Fibroblast of villous mesenchyme (primary cell): ENCODE results near the gene MAMLD1. TPM values are rescaled to one million over a fixed set of nuclear protein-coding genes. Genes with fewer than 3 reads are reported as not detected.

Experiments
- DNase-seq: peaks from one replicate; pipeline ENCODE4 v3.0.0-alpha.2; 2010; ENCODE audit warnings: low read depth
- H3K4me3 ChIP-seq: 2 replicates; pipeline ENCODE4 v1.5.1; 2011; ENCODE audit warnings: low read depth, mild to moderate bottlenecking, low read length
- total RNA-seq: library from RNA; depleted of rRNA; stranded (reverse); fragments of >200 nt; gene quantifications from 2 replicates; pipeline ENCODE4 v1.2.3, GENCODE V29; 2012
- TF ChIP-seq, protein P1 (sequence below): IDR thresholded peaks from 2 replicates; pipeline ENCODE4 v1.5.1; 2012; ENCODE audit warnings: low read depth, mild to moderate bottlenecking, low read length; ENCODE audit not compliant: insufficient read depth

The MAMLD1 gene
- total RNA-seq, 1 donor: 0.86 TPM

DNA sequence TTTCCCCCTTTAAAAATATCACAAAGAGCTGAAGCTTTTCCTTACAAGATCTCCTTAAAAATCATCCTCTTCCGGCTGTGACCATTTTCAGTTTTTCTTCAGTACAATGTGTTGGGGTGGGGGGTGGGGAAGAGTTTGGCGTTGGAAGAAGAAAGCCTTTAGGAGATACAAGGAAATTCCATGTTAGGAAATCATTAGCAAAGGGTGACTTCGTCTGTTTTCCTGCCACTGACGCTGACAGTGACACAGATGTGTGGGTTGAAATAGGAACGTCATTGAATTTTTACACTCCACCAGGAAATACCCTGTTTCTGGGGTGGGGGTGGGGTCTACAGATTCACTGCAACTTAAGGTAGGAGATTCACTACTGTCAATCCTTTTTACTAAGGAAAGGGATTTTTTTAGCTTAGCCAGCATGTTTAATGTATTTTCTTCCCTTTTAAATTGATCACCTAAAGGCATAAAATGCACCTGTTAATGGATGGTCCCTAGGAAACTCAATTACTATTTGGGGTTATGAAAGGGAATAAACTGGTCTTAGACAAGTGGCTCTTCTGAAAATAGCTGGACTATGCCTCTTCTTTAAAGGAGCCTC, 3.9 kb downstream of the MAMLD1 start:
- peak; percentile 64 for DNase-seq
- H3K4me3 ChIP-seq: peak overlapping the region; percentile 73
- TF ChIP-seq, protein P1, sequence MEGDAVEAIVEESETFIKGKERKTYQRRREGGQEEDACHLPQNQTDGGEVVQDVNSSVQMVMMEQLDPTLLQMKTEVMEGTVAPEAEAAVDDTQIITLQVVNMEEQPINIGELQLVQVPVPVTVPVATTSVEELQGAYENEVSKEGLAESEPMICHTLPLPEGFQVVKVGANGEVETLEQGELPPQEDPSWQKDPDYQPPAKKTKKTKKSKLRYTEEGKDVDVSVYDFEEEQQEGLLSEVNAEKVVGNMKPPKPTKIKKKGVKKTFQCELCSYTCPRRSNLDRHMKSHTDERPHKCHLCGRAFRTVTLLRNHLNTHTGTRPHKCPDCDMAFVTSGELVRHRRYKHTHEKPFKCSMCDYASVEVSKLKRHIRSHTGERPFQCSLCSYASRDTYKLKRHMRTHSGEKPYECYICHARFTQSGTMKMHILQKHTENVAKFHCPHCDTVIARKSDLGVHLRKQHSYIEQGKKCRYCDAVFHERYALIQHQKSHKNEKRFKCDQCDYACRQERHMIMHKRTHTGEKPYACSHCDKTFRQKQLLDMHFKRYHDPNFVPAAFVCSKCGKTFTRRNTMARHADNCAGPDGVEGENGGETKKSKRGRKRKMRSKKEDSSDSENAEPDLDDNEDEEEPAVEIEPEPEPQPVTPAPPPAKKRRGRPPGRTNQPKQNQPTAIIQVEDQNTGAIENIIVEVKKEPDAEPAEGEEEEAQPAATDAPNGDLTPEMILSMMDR: no peak

DNA sequence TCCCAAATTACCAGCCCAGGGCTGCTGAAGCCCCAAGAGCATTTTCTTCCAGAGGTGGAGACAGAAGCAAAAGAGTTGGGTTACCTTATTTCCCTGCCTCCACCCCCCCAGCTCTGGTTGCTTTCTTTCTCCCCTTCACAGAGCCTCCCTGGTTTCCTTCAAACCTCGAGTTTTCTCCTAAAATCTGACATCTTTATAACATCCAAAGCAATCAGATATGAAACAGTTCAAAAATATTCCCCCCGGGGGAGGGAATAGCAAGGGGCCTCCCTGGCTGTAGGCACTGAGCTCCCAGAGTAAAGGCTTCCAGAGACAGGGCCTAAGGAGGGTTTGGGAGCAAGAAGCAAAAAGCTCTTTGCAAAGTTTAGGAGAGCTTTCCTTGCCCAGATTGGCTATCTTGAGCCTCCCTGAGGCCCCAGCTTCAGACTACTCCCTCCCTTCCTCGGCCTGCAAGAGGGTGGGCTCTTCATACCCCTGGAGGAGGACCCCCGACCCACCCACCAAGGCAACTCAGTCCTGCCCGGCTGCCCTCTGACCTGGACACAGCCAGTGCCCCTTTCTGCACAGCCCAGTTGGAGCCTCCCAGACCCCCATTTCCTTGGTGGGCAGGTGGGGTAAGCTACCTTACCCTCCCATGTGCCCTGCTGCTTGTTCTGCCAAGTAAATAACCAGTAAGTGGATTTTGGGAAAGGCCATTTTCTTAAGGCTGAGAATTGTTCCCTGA, 7.6 kb downstream of the MAMLD1 start:
- DNase-seq: peak; percentile 84
- TF ChIP-seq, protein P1: no peak
- H3K4me3 ChIP-seq: no peak overlapping the region

DNA sequence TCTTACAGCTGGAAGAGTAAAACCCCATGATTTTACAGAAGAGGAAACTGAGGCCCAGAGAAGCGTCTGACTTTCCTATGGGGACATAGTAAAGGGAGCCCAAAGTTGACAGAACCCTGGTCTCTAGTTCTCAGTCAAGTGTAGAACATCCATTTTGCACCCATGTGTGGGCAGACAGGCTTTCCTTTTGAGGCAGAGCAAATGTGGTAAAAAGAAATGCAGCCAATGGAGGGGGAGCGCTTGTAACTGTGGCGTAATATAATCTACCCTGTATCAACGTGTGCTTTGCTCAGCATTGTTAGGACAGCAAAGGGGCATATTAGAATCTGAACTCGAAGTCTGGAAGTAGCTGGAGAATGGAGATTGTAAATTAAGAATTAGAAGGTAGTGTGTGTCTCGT, 8.8 kb downstream of the MAMLD1 start:
- no peak for DNase-seq
- H3K4me3 ChIP-seq: no peak overlapping the region
- TF ChIP-seq, protein P1: no peak

DNA sequence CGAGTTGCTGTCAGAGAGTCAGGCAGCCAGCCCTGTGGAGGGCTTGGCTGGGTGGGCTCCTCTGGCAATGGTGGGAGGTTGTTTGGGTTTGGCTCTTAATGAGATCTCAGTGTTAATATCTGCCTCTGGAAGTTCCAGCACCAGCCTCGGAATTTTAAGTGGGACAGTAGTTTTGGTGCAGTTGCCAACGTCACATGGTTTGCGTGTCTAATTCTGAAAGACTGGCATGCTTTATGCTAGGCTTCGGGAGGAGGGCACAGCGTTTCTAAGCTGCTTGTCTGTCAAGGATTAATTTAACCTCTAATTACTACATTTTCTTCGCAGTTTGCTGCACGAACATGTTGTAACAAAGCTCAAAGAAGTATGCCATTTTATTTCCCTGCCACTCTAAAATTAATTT, 9.2 kb downstream of the MAMLD1 start:
- no peak overlapping the region for H3K4me3 ChIP-seq
- TF ChIP-seq, protein P1: no peak
- DNase-seq: no peak

DNA sequence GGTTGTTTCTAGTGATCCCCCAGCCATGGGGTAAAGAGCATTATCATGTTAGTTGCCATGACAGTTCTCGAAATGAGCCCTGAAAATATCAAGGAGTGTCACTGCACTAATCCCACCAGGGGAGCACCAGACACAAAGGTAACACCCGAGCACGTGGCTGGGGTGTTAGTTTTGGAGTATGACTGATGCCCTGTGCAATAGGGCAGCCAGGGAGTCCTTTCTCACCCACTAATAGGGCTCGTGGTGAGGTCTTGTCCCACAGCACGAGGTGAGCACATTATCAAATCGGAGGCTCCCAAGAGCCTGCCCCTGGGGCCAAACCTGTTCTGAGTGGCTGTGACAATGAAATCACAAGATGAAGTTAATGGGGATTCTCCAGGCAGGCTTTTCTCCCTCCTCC, 9.6 kb downstream of the MAMLD1 start:
- TF ChIP-seq, protein P1: no peak
- no peak overlapping the region for H3K4me3 ChIP-seq
- no peak for DNase-seq

DNA sequence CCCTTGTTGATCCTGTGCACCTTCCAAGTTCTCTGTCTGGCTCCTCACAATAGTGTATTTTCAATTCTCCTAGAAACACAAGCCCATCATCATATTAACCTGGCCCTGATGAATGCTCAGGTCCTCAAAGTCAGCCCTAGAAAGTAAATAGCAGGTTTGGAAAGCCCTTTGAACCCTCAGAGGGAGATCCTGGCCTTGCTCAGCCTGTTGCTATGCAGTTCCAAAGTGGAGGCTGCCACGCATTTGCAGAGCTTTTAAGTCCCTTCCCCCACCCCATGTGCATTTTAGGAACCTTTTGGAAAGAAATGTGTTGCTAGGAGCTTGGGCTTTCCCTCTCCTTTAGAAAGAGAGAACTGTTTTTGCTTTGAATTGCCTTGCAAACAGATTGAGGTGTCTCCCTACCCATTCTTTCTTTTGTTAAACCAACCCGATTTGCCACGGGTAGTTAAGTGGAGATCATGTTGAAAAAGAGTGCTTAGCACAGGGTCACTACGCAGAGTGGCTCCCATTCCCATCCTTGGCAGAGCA, 12.2 kb downstream of the MAMLD1 start:
- no peak for DNase-seq
- no peak overlapping the region for H3K4me3 ChIP-seq
- TF ChIP-seq, protein P1: no peak
